GM12801 (cell line): ENCODE measurements around the gene NCOA1.

Source experiments
- TF ChIP-seq, protein P1 (sequence below): IDR thresholded peaks from one replicate; pipeline ENCODE4 v1.5.1; 2011; ENCODE audit warnings: control low read depth; ENCODE audit not compliant: insufficient read length; ENCODE audit errors: extremely low read depth

NCOA1 gene

DNA sequence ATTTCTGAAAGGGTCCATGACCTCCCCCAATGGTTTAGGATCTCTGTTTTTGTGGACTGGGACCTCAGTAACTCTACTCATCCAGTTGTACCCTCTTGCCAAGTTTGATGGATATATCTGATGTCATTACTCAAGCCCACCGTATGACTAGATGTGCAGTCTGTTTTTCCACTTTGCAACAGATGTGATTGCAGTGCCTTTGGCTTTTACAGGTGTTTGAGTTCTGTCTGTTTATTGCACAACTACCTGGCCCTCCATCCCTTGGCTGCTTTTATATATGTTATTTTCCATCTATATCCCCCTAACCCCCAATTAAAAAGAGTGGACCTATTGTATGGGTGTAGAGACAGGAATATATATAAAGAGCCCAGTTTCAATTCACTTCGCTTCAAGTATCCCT is 10.8 kb downstream of the NCOA1 start:
- TF ChIP-seq, protein P1, sequence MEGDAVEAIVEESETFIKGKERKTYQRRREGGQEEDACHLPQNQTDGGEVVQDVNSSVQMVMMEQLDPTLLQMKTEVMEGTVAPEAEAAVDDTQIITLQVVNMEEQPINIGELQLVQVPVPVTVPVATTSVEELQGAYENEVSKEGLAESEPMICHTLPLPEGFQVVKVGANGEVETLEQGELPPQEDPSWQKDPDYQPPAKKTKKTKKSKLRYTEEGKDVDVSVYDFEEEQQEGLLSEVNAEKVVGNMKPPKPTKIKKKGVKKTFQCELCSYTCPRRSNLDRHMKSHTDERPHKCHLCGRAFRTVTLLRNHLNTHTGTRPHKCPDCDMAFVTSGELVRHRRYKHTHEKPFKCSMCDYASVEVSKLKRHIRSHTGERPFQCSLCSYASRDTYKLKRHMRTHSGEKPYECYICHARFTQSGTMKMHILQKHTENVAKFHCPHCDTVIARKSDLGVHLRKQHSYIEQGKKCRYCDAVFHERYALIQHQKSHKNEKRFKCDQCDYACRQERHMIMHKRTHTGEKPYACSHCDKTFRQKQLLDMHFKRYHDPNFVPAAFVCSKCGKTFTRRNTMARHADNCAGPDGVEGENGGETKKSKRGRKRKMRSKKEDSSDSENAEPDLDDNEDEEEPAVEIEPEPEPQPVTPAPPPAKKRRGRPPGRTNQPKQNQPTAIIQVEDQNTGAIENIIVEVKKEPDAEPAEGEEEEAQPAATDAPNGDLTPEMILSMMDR = no peak

DNA sequence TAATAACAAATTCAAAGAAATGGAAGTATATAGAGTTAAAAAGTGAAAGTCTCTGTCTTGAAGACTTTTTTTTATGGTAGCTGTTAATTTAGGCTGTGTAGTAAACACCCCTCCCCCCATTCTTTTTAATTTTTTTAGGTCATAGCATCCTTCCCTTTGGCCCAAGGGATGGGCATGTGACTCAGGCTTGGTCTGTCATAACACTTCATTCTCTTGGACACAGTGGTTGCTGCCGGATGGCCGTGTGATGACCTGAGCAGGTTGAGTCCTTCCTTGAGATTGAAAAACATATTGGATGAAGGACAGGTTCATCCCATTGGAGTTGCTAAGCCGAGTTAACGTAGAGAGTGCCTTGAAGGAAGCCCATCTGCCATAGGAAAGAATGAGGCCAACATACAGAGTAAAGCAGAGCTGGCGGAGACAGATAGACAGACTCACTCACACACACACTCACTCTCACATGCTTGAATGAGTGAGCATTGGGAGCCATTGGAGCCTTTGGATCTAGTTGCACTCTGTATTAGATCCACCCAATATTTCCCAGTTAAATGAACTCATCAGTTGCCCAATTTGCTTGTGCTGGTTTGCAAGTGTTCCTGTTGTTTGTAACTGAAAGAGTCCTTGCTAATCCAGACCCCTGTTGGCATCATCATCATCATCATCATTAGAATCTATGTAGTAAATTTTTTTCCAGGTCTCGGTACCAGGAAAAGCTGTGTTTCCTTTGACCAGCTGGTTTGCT is 14.7 kb downstream of the NCOA1 start:
- TF ChIP-seq, protein P1 = no peak

DNA sequence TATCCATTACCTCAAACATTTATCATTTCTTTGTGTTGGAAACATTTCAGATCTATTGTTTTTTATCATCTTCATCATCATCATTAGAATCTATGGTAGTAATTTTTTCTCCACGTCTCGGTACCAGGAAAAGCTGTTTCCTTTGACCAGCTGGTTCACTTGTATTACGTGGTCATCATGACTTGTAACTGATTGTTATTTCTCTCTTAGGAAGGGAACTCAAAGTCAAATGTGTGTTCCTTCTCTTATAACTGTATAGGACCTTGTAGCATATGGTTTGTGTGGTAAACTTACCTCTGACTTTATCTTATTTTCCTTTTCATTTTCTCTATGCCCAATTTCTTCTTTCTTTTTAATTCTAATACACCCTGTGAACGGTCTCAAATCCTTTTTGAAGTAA is 16.5 kb downstream of the NCOA1 start:
- TF ChIP-seq, protein P1 = no peak

DNA sequence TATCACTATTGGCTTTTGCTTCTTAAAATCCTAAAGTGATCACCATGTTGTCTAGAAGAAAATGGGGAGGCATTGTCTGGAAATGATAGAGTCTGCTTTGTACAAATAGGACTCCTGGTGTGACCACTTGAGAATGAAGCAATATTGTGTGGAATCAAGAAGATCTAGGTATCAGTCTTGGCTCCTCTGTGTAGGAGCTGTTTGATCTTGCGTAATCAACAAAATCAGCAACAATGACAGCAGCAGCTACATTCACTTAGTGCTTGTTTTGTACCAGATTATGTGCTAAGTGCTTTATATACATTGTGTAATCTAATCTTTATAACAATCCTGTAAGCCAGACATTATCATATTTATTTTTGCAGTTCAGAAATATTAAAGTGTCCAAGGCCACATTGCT is 17.8 kb downstream of the NCOA1 start:
- TF ChIP-seq, protein P1 = no peak

DNA sequence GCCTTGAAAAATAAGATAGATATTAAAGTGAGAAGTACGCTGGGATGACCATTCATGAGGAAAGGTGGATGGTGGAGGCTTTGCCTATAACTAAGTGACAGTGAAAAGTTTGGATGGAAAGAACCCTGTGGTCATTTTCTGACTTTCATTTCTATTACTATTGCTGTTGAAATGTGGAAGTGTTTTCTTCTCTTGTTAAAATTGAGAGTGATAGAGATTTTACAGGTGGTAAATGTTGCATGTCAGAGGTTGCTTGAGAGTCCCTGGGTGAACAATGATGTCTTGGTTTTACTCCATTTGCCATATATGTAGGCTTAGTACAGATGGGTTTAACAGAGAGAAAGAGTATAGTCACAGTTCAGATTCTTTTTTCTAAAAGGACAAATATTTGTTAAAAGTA is 18.4 kb downstream of the NCOA1 start:
- TF ChIP-seq, protein P1 = no peak

DNA sequence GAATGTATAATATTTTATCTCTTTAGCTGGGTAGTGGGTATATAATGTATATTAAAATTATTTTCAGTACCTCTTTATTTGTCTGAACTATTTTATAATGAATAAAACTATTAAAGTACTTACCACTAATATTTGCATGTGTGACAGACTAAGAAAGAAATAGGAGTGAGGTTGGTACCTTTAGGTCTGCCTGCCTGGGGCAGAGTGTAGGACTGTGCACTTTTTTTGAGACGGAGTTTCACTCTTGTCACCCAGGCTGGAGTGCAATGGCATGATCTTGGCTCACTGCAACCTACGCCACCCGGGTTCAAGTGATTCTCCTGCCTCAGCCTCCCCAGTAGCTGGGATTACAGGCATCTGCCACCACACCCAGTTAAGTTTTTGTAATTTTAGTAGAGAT is 18.8 kb downstream of the NCOA1 start:
- TF ChIP-seq, protein P1 = no peak

DNA sequence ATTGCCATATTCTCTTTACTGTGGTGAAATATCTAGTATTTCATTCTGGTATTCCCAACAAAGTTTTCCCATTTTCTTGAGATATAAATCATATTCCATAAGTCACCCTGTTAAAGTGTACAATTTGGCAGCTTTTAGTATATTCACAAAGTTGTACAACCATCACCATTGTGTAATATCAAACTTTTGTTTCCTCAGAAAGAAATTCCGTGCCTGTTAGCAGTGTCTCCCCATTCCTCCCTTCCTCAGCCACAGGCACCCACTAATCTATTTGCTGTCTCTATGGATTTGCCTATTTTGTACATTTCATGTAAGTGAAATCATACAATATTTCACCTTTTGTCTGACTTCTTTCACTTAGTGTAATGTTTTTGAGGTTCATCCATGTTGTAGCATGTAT is 19.7 kb downstream of the NCOA1 start:
- TF ChIP-seq, protein P1 = no peak
